ENCODE results near the gene NUDT19.
A peak's percentile ranks its signal among the peaks of the same experiment; 100 is the strongest.
"Not testable (repeated sequence)": the region's sequence is repeated elsewhere in the genome, so short reads cannot be mapped to it uniquely, and the experiment has no call there.

Gene NUDT19

DNA sequence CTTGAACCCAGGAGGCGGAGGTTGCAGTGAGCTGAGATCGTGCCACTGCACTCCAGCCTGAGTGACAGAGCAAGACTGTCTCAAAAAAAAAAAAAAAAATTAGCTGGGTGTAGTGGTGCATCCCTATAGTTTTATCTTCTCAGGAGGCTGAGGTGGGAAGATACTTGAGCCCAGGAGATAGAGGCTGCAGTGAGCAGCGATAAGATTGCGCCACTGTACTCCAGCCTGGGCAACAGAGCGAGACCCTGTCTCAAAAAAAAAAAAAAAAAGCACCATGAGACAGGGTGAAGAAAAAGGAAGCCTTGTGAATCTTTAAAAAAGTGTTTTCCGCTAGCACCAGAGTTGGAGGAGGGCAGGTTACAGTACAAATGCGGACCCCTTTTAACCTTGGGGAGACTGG lies 24.6 kb downstream of the NUDT19 start:
- DNase-seq, result not testable (repeated sequence)

DNA sequence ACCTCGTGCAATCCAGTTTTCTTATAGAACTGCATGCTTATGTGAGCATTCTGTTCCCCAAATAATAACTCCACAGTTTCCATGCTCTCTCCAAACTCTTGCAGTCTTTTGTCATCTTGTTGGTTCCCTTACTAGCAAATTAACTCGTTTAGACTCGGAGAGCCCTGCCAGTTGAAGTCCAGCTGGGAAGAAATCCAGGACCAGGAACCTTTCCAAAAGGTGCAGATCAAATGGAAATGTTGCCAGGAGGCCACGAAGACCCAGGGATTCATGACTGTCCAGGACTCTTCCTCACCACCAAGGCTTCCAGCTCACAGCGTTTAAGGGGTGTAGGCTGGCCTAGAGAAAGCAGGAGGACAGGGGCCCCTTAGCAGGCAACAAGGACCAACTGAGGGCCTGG lies 25.9 kb downstream of the NUDT19 start:
- DNase-seq, result no peak

DNA sequence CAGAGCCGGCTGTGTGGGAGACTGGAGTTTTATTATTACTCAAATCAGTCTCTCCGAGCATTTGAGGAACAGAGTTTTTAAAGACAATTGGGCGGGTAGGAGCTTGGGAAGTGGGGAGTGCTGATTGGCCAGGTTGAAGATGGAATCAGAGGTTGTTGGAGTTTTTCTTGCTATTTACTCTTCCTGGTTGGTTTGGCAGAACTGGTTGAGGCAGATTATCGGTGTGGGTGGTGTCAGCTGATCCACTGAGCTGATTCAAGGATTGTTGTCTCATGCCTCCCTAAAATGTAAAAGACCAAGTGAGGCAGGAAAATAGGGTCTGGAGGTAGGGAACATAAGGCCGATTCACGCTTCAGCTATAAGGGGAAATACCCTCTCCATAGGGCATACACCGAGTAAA lies 26.7 kb downstream of the NUDT19 start:
- no peak for DNase-seq

DNA sequence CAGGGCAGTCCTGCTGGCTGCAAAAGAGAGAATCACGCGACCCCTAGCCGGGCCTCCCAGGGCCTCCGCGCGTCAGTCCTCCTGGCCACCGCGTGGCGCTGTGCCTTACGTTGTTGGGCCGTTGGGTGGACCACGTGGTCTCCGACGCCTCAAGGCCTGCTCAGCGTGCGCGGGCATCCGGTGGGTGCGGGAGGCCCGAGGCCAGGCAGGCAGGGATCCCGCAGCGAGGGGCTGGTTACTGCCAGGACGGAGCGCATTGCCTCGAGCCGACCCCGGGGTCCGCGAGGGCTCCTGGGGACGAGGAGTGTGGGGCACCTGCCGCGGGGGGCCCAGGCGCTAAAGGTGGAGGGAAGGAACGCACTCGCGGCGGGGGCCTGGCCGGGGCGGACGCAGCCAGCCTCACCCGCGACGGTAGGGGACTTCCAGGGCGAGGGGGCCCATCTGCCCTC lies 28.0 kb downstream of the NUDT19 start, which contains the start of gene TDRD12:
TDRD12 (plus strand) TSS at position 157 of the 449 bp plus-strand sequence. CDS start 306 bp downstream, outside the sequence.
- no peak for DNase-seq

DNA sequence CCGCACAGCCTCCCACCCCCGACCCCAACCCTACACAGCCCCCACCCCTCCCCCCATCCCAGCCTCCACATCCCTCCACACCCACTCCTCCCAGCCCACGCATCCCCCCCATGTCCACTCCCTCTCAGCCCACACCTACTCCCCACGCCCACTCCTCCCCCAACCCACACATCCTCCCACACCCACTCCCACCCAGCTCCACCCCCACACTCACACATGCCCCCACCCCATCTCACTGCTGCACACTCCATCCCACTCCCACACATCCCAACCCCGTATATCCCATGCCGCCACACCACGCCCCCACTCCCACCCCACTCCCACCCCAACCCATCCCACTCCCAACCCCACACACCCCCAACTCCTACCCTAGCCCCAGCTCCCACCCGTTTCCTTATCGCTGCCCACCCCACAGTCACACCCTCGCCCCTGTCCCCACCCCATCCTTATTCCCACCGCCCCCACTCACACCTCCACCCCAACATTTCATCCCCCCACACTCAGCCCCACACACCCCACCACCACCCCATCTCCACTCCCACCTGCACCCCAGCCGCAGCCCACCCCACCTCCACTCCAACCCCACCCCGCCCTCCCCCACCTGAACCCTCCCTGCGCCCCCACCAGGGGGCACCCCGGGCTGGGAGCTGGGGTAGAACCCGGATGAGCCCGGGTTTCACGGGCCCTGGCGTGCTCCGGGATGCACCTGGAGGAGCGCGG lies 28.8 kb downstream of the NUDT19 start:
- DNase-seq, result no peak

DNA sequence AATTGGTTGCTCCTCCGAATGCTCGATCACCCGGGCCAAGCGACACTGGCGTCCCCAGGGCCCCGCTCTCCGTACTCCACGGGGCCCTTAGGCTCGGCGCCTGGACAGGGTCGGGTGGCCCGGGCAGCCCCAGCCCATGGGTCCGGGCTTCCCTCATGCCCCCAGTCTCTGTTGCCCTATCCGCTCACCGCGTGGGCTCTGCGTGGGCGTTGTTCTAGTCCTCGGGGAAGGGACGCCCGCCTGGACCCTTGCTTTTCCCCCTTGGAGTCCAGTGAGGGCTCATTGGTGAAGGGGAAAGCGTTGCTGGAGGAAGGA lies 29.3 kb downstream of the NUDT19 start:
- no peak for DNase-seq

DNA sequence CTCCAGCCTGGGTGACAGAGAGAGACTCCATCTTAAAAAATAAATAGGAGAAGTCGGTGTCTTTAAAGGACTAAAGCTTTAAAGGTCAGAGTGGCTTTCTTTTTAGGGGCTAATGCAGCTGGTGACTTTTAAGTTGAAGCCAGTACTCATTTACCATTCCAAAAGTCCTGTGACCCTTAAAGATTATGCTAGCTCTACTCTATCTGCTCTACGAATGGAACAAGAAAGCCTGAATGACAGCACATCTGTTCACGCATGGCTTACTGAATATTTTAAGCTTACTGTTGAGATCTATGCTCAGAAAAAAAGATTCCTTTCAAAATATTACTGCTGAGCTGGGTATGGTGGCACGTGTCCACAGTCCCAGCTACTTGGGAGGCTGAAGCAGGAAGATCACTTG lies 44.3 kb downstream of the NUDT19 start:
- no peak for DNase-seq

DNA sequence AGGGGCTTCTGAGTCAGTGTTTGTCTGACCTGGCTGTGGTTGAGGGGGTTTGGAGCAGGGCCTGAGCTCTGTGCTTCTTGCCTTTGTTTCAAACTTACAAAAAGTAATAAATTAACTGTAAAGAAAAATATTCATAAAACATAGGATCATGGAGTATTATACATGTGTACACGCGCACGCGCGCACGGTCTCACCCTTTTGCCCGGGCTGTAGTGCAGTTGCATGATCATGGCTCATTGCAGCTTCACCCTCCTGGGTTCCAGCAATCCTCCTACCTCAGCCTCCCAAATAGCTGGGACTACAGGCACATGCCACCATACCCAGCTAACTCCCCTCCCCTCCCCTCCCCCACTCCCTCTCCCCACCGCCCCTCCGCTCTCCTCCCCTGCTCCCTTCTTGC lies 51.4 kb downstream of the NUDT19 start:
- DNase-seq, result no peak

DNA sequence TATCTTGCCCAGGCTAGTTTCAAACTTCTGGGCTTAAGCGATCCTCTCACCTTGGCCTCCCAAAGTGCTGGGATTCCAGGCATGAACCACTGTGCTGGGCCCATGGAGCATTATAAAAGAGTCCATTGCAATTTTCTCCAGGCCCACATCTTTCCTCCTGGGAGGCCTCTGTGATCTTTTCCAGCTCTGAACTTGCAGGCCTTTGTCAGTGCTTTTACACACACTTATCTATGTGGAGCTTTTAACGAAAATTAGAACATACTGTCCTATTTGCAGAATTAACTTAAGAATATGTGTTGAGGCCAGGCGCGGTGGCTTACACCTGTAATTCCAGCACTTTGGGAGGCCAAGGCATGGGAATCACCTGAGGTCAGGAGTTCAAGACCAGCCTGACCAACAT lies 51.8 kb downstream of the NUDT19 start:
- no peak for DNase-seq

DNA sequence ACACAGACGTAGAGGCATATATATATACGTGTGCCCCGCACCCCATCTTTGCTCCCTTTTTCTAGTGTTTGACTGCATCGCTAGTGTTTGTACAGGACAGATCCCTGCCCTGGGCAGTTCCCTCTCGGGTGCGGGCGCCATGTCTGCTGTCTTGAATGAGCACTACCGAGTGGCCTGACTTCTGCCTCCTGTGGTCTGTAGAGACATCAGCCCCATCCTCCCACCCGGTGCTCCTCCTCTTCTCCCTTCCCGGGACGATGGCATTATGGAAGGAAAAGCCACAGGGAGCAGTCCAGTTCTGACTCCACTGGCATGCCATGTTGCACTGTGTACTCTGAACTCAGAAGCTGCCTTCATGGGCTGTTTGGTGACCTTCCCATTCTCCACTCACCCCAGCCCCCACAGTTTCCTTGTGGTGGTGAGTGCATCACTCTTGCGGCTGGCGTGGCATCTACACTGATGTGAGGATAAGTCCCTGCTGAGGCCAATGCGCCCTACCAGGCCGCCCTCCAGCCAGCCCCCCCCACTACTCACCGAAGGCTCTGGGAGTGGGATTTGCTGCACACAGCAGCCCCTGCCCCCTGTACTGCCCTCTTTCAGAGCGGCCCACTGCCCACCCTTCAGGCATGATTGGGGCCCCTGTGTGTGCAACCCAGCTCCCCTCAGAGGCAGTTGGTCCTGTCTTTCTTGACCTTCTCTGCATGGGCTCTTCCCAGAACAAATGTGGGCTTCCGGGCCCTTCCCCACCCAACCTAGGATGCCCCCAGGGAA lies 53.1 kb downstream of the NUDT19 start:
- DNase-seq, result no peak

DNA sequence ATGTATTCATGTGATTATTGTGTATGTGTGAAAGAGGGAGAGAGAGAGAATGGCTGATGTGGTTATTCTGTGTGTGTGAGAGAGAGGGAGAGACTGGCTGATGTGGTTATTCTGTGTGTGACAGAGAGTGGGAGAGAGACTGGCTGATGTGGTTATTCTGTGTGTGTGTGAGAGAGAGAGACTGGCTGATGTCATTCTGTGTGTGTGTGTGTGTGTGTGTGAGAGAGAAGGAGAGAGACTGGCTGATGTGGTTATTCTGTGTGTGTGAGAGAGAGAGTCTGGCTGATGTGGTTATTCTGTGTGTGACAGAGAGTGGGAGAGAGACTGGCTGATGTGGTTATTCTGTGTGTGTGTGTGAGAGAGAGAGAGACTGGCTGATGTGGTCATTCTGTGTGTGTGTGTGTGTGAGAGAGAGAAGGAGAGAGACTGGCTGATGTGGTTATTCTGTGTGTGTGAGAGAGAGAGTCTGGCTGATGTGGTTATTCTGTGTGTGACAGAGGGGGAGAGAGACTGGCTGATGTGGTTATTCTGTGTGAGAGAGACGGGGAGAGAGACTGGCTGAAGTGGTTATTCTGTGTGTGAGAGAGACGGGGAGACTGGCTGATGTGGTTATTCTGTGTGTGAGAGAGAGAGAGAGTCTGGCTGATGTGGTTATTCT lies 54.1 kb downstream of the NUDT19 start:
- not testable (repeated sequence) for DNase-seq

DNA sequence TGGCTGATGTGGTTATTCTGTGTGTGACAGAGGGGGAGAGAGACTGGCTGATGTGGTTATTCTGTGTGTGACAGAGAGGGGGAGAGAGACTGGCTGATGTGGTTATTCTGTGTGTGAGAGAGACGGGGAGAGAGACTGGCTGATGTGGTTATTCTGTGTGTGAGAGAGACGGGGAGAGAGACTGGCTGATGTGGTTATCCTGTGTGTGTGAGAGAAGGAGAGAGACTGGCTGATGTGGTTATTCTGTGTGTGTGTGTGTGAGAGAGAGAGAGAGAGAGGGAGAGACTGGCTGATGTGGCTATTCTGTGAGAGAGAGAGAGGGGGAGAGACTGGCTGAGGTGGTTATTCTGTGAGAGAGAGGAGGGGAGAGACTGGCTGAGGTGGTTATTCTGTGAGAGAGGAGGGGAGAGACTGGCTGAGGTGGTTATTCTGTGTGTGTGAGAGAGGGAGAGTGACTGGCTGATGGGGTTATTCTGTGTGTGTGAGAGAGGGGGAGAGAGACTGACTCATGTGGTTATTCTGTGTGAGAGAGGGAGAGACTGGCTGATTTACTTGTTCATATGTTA lies 55.1 kb downstream of the NUDT19 start:
- DNase-seq, result peak; percentile 12

DNA sequence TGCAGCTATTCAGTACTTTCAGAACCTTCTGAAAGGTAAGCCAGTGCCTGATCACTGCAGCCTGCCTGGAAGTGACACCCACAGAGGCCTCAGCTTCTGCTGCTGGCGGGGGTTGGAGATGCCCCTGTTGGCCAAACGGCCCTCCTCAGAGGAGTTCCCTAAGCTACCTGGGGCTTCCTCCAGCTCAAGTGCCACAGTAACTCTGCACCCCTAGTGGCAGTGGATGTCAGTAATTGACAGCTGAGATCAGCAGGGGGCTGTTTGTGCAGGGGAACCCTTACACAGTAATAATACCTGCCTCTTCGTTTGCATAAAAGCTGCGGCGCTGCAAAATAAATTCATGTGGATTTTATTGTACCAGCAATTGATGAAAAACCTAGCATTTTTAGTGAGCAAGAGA lies 56.9 kb downstream of the NUDT19 start:
- peak; percentile 4 for DNase-seq

DNA sequence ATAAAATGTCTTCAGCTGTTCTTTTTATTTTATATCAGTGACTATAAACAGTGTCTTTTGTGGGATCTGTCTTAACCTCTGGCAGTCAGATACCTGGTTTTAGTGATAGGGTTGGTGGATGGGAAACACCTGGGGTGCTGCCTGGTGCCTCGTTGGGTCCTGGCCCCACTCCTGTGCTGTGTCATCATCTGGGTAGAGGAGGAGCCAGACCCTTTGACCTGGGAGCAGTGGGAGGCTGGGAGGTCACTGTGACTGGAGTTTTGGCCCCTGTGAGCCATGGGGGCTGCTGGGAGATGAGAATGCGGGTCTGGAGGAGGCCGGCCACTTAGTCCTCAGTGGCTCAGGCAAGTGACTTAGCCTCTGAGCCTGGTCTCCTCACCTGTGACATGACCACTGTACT lies 57.3 kb downstream of the NUDT19 start:
- DNase-seq, result no peak

DNA sequence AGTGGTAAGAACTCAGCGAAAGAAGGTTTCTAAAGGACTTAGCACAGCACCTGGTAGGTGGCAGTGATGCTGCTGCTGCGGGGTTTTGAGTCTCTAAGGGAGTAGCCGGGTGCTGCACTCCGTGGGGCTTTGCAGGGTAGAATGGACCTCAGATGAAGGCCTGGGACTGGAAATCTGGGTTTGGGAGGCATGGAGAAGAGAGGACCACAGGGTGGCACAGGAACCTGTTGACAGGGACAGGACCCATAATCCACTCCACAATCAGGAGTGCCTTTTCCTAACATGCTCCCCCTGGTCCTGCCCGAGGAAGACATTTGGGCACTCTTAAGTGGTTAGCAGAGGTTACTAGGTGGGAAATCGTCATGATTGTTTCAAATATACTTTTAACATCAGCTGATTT lies 57.7 kb downstream of the NUDT19 start:
- DNase-seq, result no peak

DNA sequence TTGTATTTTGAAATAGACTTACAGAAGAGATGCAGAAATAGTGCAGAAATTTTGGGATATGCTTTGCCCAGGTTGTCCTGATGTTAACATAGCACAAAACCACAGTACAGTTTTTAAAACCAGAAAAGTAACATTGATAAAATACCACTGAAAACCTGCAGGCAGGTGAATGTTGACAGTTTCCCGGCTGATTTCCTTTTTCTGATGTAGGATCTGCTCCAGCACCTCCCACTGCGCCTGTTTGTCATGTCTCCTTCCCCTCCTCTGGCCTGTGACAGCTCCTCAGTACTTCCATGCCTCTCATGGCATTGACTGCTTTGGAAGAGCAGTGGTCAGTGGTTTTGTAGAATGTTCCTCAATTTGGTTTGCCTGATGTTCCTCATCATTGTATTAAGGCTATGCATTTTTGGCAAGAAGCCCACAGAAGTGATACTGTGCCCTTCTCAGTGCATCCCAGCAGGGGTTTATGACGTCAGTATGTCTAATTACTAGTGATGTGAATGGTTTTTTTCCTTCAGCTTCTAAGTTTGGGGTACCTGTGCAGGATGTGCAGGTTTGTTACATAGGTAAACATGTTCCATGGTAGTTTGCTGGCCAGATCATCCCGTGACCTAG lies 58.9 kb downstream of the NUDT19 start:
- no peak for DNase-seq

DNA sequence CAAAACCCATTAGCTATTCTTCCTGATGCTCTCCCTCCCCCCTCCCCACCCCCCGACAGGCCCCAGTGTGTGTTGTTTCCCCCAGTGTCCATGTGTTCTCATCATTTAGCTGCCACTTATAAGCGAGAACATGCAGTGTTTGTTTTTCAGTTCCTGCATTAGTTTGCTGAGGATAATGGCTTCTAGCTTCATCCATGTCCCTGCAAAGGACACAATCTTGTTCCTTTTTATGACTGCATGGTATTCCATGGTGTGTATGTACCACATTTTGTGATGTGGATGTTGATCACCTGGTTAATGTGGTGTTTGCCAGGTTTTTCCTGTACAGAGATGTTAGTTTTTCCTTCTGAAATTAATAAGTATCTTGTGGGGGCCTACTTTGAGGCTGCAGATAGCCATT lies 59.4 kb downstream of the NUDT19 start:
- DNase-seq, result no peak

DNA sequence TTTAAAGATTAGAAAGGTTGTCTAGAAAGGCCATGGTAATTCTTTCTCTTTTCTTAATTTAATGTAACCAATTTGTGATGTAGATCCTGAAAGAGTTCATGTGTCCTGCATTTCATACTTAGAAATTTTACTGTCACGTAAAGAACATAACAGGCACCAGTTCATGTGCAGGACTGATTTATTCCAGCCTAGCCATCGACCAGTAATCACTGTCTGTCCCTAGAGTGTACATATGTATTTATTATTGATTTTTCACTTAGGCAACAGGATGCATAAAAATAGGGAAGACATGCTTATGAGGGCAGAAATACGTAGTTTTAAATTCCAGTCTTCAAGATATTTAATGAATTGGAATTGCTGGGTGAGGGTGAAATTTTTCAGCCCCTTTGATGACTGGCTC lies 65.6 kb downstream of the NUDT19 start:
- no peak for DNase-seq

Data from NCI-H1436 (cell line).